Mammary epithelial cell (primary cell): Measurements from ENCODE around the gene LRP5.

Experiments
- EZH2 ChIP-seq: IDR thresholded peaks from 2 replicates; pipeline ENCODE4 v1.6.1; 2012; ENCODE audit warnings: low read length, inconsistent platforms, borderline replicate concordance
- TF ChIP-seq, protein P1 (sequence below), 2 donors: IDR thresholded peaks in 1 of 2; conservative IDR thresholded peaks in 1 of 2; 2 replicates each; pipeline ENCODE4 v1.5.1; 2011 to 2012; ENCODE audit warnings: inconsistent platforms in 2 of 2, low read length in 2 of 2, mild to moderate bottlenecking in 2 of 2, control low read depth in 1 of 2, low read depth in 1 of 2; ENCODE audit not compliant: insufficient read depth in 1 of 2; ENCODE audit errors: extremely low read depth in 1 of 2

DNA sequence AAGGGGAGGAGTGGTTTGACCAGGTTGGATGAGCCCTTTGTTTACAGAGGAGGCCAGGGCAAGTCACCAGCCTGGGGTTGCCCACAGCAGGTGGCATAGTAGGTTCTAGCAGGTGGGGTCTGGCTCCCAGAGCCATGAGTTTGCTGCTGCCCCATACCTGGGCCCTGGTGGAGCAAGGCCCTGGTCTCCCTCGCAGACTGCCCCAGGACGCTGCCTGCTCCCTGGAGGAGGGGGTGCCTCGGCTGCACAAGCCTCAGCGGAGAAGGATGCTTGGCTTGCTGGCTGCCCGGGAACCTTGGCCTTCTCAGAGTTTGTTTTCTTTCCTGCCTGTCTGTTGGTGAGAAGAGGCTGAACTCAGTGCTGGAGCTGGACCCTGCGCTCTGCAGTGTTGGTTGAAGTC is 54.9 kb downstream of the LRP5 start:
- TF ChIP-seq, protein P1, sequence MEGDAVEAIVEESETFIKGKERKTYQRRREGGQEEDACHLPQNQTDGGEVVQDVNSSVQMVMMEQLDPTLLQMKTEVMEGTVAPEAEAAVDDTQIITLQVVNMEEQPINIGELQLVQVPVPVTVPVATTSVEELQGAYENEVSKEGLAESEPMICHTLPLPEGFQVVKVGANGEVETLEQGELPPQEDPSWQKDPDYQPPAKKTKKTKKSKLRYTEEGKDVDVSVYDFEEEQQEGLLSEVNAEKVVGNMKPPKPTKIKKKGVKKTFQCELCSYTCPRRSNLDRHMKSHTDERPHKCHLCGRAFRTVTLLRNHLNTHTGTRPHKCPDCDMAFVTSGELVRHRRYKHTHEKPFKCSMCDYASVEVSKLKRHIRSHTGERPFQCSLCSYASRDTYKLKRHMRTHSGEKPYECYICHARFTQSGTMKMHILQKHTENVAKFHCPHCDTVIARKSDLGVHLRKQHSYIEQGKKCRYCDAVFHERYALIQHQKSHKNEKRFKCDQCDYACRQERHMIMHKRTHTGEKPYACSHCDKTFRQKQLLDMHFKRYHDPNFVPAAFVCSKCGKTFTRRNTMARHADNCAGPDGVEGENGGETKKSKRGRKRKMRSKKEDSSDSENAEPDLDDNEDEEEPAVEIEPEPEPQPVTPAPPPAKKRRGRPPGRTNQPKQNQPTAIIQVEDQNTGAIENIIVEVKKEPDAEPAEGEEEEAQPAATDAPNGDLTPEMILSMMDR (conservative IDR thresholded peaks at IDR 0.05 in 1 of 2, IDR thresholded peaks at IDR 0.05 in 1 of 2; ENCODE audit: extremely low read depth in 1 of 2, insufficient read depth in 1 of 2, low read depth in 1 of 2, low read length in 2 of 2): no peak
- no peak for TF ChIP-seq EZH2
